Forelimb muscle (tissue), 1 donor: ENCODE data around the gene NCK2. TPM values are rescaled to one million over a fixed set of nuclear protein-coding genes. Genes with fewer than 3 reads are reported as not detected.

ENCODE experiments used
- DNase-seq: peaks from one replicate; pipeline ENCODE4 v3.0.0-alpha.2; 2013; ENCODE audit warnings: low read depth
- polyA plus RNA-seq: library from polyadenylated mRNA; unstranded; fragments of 120-200 nt; gene quantifications from one replicate; pipeline ENCODE4 v1.2.1, GENCODE V29; 2013; ENCODE audit not compliant: insufficient read length

NCK2 gene
- polyA plus RNA-seq, 1 donor, result 72.5 TPM

GRCh38 chr2:105872142-105872728 lies 127.5 kb downstream of the NCK2 start:
- no peak for DNase-seq

- no peak for DNase-seq
These were observed 128.1 kb downstream of the NCK2 start for GRCh38 chr2:105872830-105873229.

GRCh38 chr2:105873281-105873680 lies 128.6 kb downstream of the NCK2 start:
- no peak for DNase-seq

- no peak for DNase-seq
These were observed 129.0 kb downstream of the NCK2 start for GRCh38 chr2:105873721-105874120.

GRCh38 chr2:105874466-105874865 lies 129.8 kb downstream of the NCK2 start:
- no peak for DNase-seq

GRCh38 chr2:105875241-105875640 lies 130.5 kb downstream of the NCK2 start:
- no peak for DNase-seq

GRCh38 chr2:105876191-105876590 lies 131.5 kb downstream of the NCK2 start:
- no peak for DNase-seq

GRCh38 chr2:105877945-105878344 lies 133.2 kb downstream of the NCK2 start:
- DNase-seq, result no peak

GRCh38 chr2:105879106-105879802 lies 134.5 kb downstream of the NCK2 start:
- DNase-seq, result no peak

GRCh38 chr2:105879803-105880300 lies 135.1 kb downstream of the NCK2 start:
- DNase-seq, result no peak

GRCh38 chr2:105880637-105881036 lies 135.9 kb downstream of the NCK2 start:
- no peak for DNase-seq

- no peak for DNase-seq
These were observed 136.8 kb downstream of the NCK2 start for GRCh38 chr2:105881286-105882136.

- DNase-seq, result no peak
These were observed 137.6 kb downstream of the NCK2 start for GRCh38 chr2:105882341-105882740.

GRCh38 chr2:105882920-105883435 lies 138.3 kb downstream of the NCK2 start:
- DNase-seq, result no peak

- DNase-seq, result no peak
These were observed 139.4 kb downstream of the NCK2 start for GRCh38 chr2:105883911-105884694.

GRCh38 chr2:105885456-105885855 lies 140.7 kb downstream of the NCK2 start:
- DNase-seq, result no peak

GRCh38 chr2:105886029-105886454 lies 141.3 kb downstream of the NCK2 start:
- DNase-seq, result no peak

- no peak for DNase-seq
These were observed 142.0 kb downstream of the NCK2 start for GRCh38 chr2:105886687-105887086.

- DNase-seq, result no peak
These were observed 142.5 kb downstream of the NCK2 start for GRCh38 chr2:105887256-105887655.

GRCh38 chr2:105888625-105889024 lies 143.9 kb downstream of the NCK2 start:
- DNase-seq, result no peak

GRCh38 chr2:105889046-105889445 lies 144.3 kb downstream of the NCK2 start:
- DNase-seq, result no peak
